HepG2 (cell line): ENCODE results near the gene PAXX. TPM values are rescaled to one million over a fixed set of nuclear protein-coding genes. Genes with fewer than 3 reads are reported as not detected.

Experiments used
- CTCF ChIP-seq: sonication (generic); formaldehyde crosslinking; IDR thresholded peaks from 2 replicates; pipeline ENCODE4 v1.5.0; 2020; ENCODE audit warnings: mild to moderate bottlenecking, missing genetic modification reagents, moderate library complexity
- KDM5B ChIP-seq: sonication (generic); formaldehyde crosslinking; IDR thresholded peaks from 2 replicates; pipeline ENCODE4 v1.4.0; 2020; ENCODE audit warnings: missing genetic modification reagents, mild to moderate bottlenecking, borderline replicate concordance
- MAFG ChIP-seq: sonication (generic); formaldehyde crosslinking; IDR thresholded peaks from 2 replicates; pipeline ENCODE4 v1.5.1; 2020; ENCODE audit warnings: mild to moderate bottlenecking, missing genetic modification reagents
- MATR3 ChIP-seq: sonication (generic); formaldehyde crosslinking; IDR thresholded peaks from 2 replicates; pipeline ENCODE4 v1.4.0; 2020; ENCODE audit warnings: missing genetic modification reagents
- RARA ChIP-seq: IDR thresholded peaks from 2 replicates; pipeline ENCODE4 v1.6.1; 2016; ENCODE audit warnings: missing genetic modification reagents, missing compliant biosample characterization
- SAP130 ChIP-seq: IDR thresholded peaks from 2 replicates; pipeline ENCODE4 v1.6.1; 2016; ENCODE audit warnings: low read depth
- SP5 ChIP-seq: IDR thresholded peaks from 2 replicates; pipeline ENCODE4 v1.6.1; 2016; ENCODE audit warnings: low read depth, borderline replicate concordance
- ZNF572 ChIP-seq: sonication (generic); formaldehyde crosslinking; IDR thresholded peaks from 2 replicates; pipeline ENCODE4 v1.5.1; 2020; ENCODE audit warnings: mild to moderate bottlenecking, missing genetic modification reagents
- ZNF644 ChIP-seq: IDR thresholded peaks from 2 replicates; pipeline ENCODE4 v1.6.1; 2016; ENCODE audit warnings: low read depth
- polyA plus RNA-seq, 8 experiments: library from polyadenylated mRNA; depleted of rRNA in 3 of 8; stranded (reverse) in 7 of 8; unstranded in 1 of 8; fragments of >200 nt; fragmentation: Illumina TruSeq in 4 of 8; extraction: Trizol in 4 of 8; gene quantifications; 2 replicates each; pipeline versions ENCODE4 v1.2.1 to v1.2.3, GENCODE V29; 2011 to 2016; ENCODE audit warnings: low read depth in 4 of 8, missing spikeins in 1 of 8, mixed read lengths in 1 of 8; ENCODE audit not compliant: insufficient read depth in 1 of 8
- total RNA-seq, 5 experiments: library from RNA; depleted of rRNA; stranded (reverse); fragments of >200 nt; fragmentation: Illumina TruSeq; extraction: Trizol; gene quantifications; 2 replicates each; pipeline ENCODE4 v1.2.3, GENCODE V29; 2016; ENCODE audit warnings: low read depth in 1 of 5
- TF ChIP-seq, protein P1 (sequence below): sonication (generic); formaldehyde crosslinking; IDR thresholded peaks from 2 replicates; pipeline ENCODE4 v1.9.0; 2022; ENCODE audit warnings: missing genetic modification reagents, mild to moderate bottlenecking, borderline replicate concordance
- TF ChIP-seq, protein P2 (sequence below), 2 experiments: sonication (generic) in 1 of 2; formaldehyde crosslinking in 1 of 2; IDR thresholded peaks; 2 replicates each; pipeline versions ENCODE4 v1.6.1 to v1.9.0; 2014 to 2022; ENCODE audit warnings: antibody characterized with exemption in 1 of 2, borderline replicate concordance in 1 of 2, inconsistent platforms in 1 of 2, low read depth in 1 of 2, missing genetic modification reagents in 1 of 2
- TF ChIP-seq, protein P3 (sequence below): IDR thresholded peaks from 2 replicates; pipeline ENCODE4 v1.6.1; 2016; ENCODE audit warnings: mild to moderate bottlenecking, missing biosample characterization, missing genetic modification reagents
- TF ChIP-seq, protein P4 (sequence below): sonication (generic); formaldehyde crosslinking; IDR thresholded peaks from 2 replicates; pipeline ENCODE4 v1.5.0; 2020; ENCODE audit warnings: mild to moderate bottlenecking, missing genetic modification reagents
- TF ChIP-seq, protein P5 (sequence below): sonication (generic); formaldehyde crosslinking; IDR thresholded peaks from 2 replicates; pipeline ENCODE4 v1.5.0; 2020; ENCODE audit warnings: missing genetic modification reagents

The PAXX gene
- total and polyA plus RNA-seq, 2 of the 13 experiments (the other 11 are each of a cell fraction or from before 2014, with no cell fraction given) = 14.0 to 31.9 TPM

GRCh38 chr9:137001857-137002645 lies 9.8 kb downstream of the PAXX start (continued):
- 0 out of 2 replicates have a peak, but pooled peaks have one; percentile 7 for TF ChIP-seq CTCF (CRISPR knock-in tag)
- TF ChIP-seq SAP130 = 0 out of 2 replicates have a peak, but pooled peaks have one; percentile 17
- TF ChIP-seq, protein P1, sequence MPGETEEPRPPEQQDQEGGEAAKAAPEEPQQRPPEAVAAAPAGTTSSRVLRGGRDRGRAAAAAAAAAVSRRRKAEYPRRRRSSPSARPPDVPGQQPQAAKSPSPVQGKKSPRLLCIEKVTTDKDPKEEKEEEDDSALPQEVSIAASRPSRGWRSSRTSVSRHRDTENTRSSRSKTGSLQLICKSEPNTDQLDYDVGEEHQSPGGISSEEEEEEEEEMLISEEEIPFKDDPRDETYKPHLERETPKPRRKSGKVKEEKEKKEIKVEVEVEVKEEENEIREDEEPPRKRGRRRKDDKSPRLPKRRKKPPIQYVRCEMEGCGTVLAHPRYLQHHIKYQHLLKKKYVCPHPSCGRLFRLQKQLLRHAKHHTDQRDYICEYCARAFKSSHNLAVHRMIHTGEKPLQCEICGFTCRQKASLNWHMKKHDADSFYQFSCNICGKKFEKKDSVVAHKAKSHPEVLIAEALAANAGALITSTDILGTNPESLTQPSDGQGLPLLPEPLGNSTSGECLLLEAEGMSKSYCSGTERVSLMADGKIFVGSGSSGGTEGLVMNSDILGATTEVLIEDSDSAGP = 0 out of 2 replicates have a peak, but pooled peaks have one; percentile 15
- TF ChIP-seq RARA = 0 out of 2 replicates have a peak, but pooled peaks have one; percentile 7
- 0 out of 2 replicates have a peak, but pooled peaks have one; percentile 36 for TF ChIP-seq ZNF572 (CRISPR knock-in tag)
- TF ChIP-seq, protein P2, sequence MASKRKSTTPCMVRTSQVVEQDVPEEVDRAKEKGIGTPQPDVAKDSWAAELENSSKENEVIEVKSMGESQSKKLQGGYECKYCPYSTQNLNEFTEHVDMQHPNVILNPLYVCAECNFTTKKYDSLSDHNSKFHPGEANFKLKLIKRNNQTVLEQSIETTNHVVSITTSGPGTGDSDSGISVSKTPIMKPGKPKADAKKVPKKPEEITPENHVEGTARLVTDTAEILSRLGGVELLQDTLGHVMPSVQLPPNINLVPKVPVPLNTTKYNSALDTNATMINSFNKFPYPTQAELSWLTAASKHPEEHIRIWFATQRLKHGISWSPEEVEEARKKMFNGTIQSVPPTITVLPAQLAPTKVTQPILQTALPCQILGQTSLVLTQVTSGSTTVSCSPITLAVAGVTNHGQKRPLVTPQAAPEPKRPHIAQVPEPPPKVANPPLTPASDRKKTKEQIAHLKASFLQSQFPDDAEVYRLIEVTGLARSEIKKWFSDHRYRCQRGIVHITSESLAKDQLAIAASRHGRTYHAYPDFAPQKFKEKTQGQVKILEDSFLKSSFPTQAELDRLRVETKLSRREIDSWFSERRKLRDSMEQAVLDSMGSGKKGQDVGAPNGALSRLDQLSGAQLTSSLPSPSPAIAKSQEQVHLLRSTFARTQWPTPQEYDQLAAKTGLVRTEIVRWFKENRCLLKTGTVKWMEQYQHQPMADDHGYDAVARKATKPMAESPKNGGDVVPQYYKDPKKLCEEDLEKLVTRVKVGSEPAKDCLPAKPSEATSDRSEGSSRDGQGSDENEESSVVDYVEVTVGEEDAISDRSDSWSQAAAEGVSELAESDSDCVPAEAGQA (IDR thresholded peaks at IDR 0.05; ENCODE audit: low read depth) = no peak
- TF ChIP-seq, protein P2 (CRISPR knock-in tag; IDR thresholded peaks at IDR 0.05; ENCODE audit: borderline replicate concordance) = no peak
- 0 out of 2 replicates have a peak, but pooled peaks have one; percentile 27 for TF ChIP-seq ZNF644
- TF ChIP-seq, protein P3, sequence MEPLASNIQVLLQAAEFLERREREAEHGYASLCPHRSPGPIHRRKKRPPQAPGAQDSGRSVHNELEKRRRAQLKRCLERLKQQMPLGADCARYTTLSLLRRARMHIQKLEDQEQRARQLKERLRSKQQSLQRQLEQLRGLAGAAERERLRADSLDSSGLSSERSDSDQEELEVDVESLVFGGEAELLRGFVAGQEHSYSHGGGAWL (CRISPR knock-in tag) = 0 out of 2 replicates have a peak, but pooled peaks have one; percentile 41
- 0 out of 2 replicates have a peak, but pooled peaks have one; percentile 35 for TF ChIP-seq KDM5B (CRISPR knock-in tag)
- TF ChIP-seq, protein P4, sequence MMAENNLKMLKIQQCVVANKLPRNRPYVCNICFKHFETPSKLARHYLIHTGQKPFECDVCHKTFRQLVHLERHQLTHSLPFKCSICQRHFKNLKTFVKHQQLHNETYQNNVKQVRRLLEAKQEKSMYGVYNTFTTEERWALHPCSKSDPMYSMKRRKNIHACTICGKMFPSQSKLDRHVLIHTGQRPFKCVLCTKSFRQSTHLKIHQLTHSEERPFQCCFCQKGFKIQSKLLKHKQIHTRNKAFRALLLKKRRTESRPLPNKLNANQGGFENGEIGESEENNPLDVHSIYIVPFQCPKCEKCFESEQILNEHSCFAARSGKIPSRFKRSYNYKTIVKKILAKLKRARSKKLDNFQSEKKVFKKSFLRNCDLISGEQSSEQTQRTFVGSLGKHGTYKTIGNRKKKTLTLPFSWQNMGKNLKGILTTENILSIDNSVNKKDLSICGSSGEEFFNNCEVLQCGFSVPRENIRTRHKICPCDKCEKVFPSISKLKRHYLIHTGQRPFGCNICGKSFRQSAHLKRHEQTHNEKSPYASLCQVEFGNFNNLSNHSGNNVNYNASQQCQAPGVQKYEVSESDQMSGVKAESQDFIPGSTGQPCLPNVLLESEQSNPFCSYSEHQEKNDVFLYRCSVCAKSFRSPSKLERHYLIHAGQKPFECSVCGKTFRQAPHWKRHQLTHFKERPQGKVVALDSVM (CRISPR knock-in tag) = 0 out of 2 replicates have a peak, but pooled peaks have one; percentile 78
- TF ChIP-seq SP5 (CRISPR knock-in tag) = 0 out of 2 replicates have a peak, but pooled peaks have one; percentile 13
- TF ChIP-seq, protein P5, sequence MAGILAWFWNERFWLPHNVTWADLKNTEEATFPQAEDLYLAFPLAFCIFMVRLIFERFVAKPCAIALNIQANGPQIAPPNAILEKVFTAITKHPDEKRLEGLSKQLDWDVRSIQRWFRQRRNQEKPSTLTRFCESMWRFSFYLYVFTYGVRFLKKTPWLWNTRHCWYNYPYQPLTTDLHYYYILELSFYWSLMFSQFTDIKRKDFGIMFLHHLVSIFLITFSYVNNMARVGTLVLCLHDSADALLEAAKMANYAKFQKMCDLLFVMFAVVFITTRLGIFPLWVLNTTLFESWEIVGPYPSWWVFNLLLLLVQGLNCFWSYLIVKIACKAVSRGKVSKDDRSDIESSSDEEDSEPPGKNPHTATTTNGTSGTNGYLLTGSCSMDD (CRISPR knock-in tag) = no peak
- no peak for TF ChIP-seq MATR3 (CRISPR knock-in tag)
- no peak for TF ChIP-seq MAFG
